Tibial artery (tissue), 4 donors: ENCODE data around the gene VPS37D.

Experiments used
- DNase-seq, 2 donors: peaks; one replicate each; pipeline ENCODE4 v3.0.0-alpha.2; 2019
- H3K27ac ChIP-seq, 2 donors: fragments of 200-600 bp; sonication (generic) in 1 of 2; 1 replicate in 1 of 2; 2 replicates in 1 of 2; pipeline ENCODE4 v1.5.1; 2018 to 2019; ENCODE audit warnings: mild to moderate bottlenecking in 1 of 2
- H3K27me3 ChIP-seq, 2 donors: fragments of 200-600 bp; sonication (generic) in 1 of 2; one replicate each; pipeline versions ENCODE4 v1.5.1 to v1.6.0; 2016 to 2019
- H3K36me3 ChIP-seq, 3 donors: fragments of 200-600 bp; sonication (generic) in 2 of 3; one replicate each; pipeline ENCODE4 v1.5.1; 2016 to 2019; ENCODE audit warnings: mild to moderate bottlenecking in 2 of 3
- H3K4me1 ChIP-seq, 4 donors: fragments of 200-600 bp; sonication (generic) in 2 of 4; 1 replicate in 3 of 4; 2 replicates in 1 of 4; pipeline ENCODE4 v1.5.1; 2016 to 2019
- H3K4me3 ChIP-seq, 2 donors: fragments of 200-600 bp; sonication (generic) in 1 of 2; 1 replicate in 1 of 2; 2 replicates in 1 of 2; pipeline ENCODE4 v1.5.1; 2018 to 2019; ENCODE audit warnings: mild to moderate bottlenecking in 2 of 2
- H3K9me3 ChIP-seq, 3 donors: fragments of 200-600 bp; sonication (generic) in 1 of 3; one replicate each; pipeline ENCODE4 v1.5.1; 2016 to 2019
- intact Hi-C: fragments of 100-400 bp; cut with DNase I; formaldehyde crosslinking; loops from one replicate; pipeline ENCODE4 v1.15.0; 2023; ENCODE audit warnings: low total_unique reads
- TF ChIP-seq, protein P1 (sequence below), 2 experiments: fragments of 200-600 bp in 1 of 2; fragments of 450-650 bp in 1 of 2; IDR thresholded peaks; one replicate each; pipeline ENCODE4 v1.5.1; 2017 to 2019; ENCODE audit warnings: antibody characterized with exemption in 2 of 2, mild to moderate bottlenecking in 1 of 2, moderate library complexity in 1 of 2

Gene VPS37D

DNA sequence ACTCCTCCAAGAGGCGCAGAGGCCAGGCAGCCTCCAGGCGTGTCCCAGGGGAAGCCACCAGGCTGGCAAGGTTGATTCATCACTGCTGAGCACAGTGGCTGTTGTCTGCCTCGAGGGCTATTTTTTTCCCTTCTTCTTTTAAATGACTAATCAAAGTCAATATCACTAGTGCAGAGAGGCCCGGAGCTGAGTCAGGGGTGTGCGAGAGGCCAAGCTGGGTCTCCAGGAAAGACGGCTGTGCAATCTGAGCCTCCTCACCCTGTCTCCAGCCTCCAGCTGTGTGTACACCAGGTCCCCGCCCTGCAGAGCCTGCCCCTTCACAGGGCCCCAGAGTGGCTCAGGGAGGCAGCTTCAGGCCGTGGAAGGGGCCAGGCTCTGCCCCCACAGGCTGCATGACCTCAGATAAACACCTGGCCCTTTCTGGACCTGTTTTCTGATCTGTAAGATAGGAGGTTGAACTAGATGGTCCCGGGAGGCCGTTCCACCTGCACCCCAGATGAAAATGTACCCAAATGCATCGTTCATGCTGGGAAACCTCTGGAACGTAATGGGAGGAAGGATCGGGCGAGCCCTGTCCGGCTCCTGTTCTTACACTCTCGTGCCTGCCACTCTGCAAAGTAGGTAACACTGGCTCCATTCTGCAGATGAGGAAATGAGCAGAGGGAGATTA is 48.2 kb downstream of the VPS37D start:
- no peak for DNase-seq
- intact Hi-C loops = no loop called here
- TF ChIP-seq, protein P1, sequence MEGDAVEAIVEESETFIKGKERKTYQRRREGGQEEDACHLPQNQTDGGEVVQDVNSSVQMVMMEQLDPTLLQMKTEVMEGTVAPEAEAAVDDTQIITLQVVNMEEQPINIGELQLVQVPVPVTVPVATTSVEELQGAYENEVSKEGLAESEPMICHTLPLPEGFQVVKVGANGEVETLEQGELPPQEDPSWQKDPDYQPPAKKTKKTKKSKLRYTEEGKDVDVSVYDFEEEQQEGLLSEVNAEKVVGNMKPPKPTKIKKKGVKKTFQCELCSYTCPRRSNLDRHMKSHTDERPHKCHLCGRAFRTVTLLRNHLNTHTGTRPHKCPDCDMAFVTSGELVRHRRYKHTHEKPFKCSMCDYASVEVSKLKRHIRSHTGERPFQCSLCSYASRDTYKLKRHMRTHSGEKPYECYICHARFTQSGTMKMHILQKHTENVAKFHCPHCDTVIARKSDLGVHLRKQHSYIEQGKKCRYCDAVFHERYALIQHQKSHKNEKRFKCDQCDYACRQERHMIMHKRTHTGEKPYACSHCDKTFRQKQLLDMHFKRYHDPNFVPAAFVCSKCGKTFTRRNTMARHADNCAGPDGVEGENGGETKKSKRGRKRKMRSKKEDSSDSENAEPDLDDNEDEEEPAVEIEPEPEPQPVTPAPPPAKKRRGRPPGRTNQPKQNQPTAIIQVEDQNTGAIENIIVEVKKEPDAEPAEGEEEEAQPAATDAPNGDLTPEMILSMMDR (IDR thresholded peaks at IDR 0.05) = no peak
- H3K27me3 ChIP-seq = no peaks in the 10 kb centered on the region
- H3K4me3 ChIP-seq = no peak overlapping the region
- H3K9me3 ChIP-seq = no peaks in the 10 kb centered on the region
- H3K4me1 ChIP-seq = peaks cover 0 to 45% (median 42%) of the 10 kb centered on the region in 4 donors
- H3K36me3 ChIP-seq = no peaks in the 10 kb centered on the region
- H3K27ac ChIP-seq = peak overlapping the region in 1 of 2 donors; percentile 81

DNA sequence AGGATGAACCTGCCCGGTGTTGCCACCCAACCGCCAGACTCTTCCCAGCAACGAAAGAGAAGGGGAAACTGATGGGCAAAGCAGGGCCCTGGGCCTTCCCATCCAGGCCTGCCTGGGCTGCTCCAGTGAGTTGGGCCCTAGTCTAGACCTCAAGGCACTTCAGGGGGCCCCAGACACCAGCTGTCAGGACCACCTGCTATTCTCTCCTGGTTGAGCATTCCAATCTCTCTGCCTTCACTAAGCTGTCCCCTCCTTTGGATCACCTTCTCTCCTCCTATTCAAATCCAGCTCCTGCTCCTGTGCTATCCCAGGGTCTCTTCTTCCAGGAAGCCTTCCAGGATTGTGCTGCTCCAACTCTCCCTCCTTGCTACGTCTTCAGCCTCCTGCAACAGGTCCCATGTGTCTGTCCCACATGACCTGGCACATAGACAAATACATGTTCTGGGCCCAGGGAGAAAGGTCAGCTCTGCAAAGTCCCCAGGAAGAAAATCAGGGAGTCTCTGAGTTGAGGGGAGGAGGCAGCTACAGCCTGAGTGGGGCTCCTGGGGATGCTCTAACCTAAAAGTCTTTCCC is 48.8 kb downstream of the VPS37D start:
- no peak for DNase-seq
- H3K27me3 ChIP-seq = no peaks in the 10 kb centered on the region
- no peaks in the 10 kb centered on the region for H3K36me3 ChIP-seq
- TF ChIP-seq, protein P1 (IDR thresholded peaks at IDR 0.05) = no peak
- H3K4me1 ChIP-seq = peaks cover 0 to 52% (median 48%) of the 10 kb centered on the region in 4 donors
- H3K4me3 ChIP-seq = peak overlapping the region in 1 of 2 donors; percentile 0
- no peaks in the 10 kb centered on the region for H3K9me3 ChIP-seq
- H3K27ac ChIP-seq = peak overlapping the region; percentile 50 to 81
- intact Hi-C loops = no loop called here

- peaks cover 0 to 59% (median 55%) of the 10 kb centered on the region in 4 donors for H3K4me1 ChIP-seq
- intact Hi-C loops = no loop called here
- no peak for DNase-seq
These were observed 49.6 kb downstream of the VPS37D start for GRCh38 chr7:73717025-73717807.

DNA sequence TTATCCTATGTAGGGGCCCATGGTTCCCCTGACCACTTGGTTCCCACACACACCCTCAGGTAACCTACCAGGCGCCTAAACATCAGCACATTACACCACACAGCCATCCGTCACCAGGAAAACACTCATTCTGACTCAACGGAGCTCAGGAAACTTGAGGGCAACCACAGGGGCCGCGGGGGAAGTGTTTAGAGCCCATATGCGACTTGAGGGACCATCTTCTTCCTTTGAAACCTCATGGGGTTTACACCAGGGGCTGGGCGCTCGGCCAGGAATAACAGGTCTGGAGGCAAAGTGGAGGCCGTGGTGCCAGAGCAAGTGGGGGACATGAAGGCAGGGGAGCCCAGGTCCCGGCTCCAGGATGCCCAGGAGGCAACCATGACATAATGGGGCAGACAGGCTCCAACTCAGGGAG is 50.4 kb downstream of the VPS37D start:
- Histone ChIP-seq H3K36me3 (no peaks in the 10 kb centered on the region), H3K4me3 (peak overlapping the region; percentile 63 to 82), H3K4me1 (peaks cover 0 to 60% (median 55%) of the 10 kb centered on the region in 4 donors), H3K27ac (peak overlapping the region; percentile 50 to 81), H3K27me3 (no peaks in the 10 kb centered on the region), H3K9me3 (no peaks in the 10 kb centered on the region)
- TF ChIP-seq, protein P1 (IDR thresholded peaks at IDR 0.05) = no peak
- no peak for DNase-seq
- intact Hi-C loops = no loop called here

More at GRCh38 chr7:73717025-73717807, 49.6 kb downstream of the VPS37D start:
- Histone ChIP-seq H3K9me3 (no peaks in the 10 kb centered on the region), H3K27ac (peak overlapping the region; percentile 50 to 81), H3K36me3 (no peaks in the 10 kb centered on the region), H3K27me3 (no peaks in the 10 kb centered on the region), H3K4me3 (peak overlapping the region in 1 of 2 donors; percentile 0)
- TF ChIP-seq, protein P1 (IDR thresholded peaks at IDR 0.05) = no peak

DNA sequence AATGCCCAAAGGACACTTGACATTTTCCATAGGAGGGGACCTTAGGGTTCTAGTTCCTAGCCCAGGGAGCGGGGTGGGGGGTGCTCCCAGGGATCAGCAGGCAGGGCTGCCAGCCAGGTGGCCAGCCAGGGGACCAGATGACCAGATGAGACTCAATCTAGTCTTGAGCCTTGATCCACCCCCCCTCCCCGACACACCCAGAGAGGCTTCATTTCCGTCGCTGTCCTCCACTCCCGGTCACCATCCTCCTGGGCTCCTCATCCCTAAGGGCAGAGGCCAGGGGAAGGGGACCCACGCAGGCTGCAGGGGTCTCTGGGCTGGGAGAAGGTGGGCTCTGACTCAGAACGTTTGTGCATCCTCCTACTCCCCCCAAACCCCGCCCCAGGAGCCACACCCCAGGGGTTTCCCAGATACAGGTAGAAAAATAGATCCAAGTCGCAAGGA is 50.8 kb downstream of the VPS37D start:
- H3K4me3 ChIP-seq = peak overlapping the region; percentile 63 to 82
- no peak for DNase-seq
- no peaks in the 10 kb centered on the region for H3K9me3 ChIP-seq
- TF ChIP-seq, protein P1 (IDR thresholded peaks at IDR 0.05) = no peak
- intact Hi-C loops = no loop called here
- H3K27me3 ChIP-seq = no peaks in the 10 kb centered on the region
- H3K4me1 ChIP-seq = peaks cover 0 to 60% (median 55%) of the 10 kb centered on the region in 4 donors
- no peaks in the 10 kb centered on the region for H3K36me3 ChIP-seq
- peak overlapping the region; percentile 52 to 81 for H3K27ac ChIP-seq
